Neural crest cell (in vitro differentiated cells): ENCODE results near the gene PTPN22. TPM values are rescaled to one million over a fixed set of nuclear protein-coding genes. Genes with fewer than 3 reads are reported as not detected.

ENCODE experiments used
- DNase-seq: peaks from one replicate; pipeline ENCODE4 v3.0.0; 2021; ENCODE audit warnings: low read depth, mixed read lengths, low spot score
- H3K27ac Mint-ChIP-seq: one replicate; pipeline ENCODE4 v1.8.0; 2021; ENCODE audit warnings: mild to moderate bottlenecking, mixed read lengths; ENCODE audit not compliant: unreplicated experiment
- H3K27me3 Mint-ChIP-seq: 2 replicates; pipeline ENCODE4 v1.8.0; 2021; ENCODE audit warnings: low read depth, mild to moderate bottlenecking, mixed read lengths
- H3K36me3 Mint-ChIP-seq: 2 replicates; pipeline ENCODE4 v1.8.0; 2021; ENCODE audit warnings: low read depth, mild to moderate bottlenecking, mixed read lengths
- H3K4me1 Mint-ChIP-seq: 2 replicates; pipeline ENCODE4 v1.8.0; 2021; ENCODE audit warnings: mixed read lengths
- H3K4me3 Mint-ChIP-seq: one replicate; pipeline ENCODE4 v1.8.0; 2021; ENCODE audit warnings: mild to moderate bottlenecking, mixed read lengths
- H3K9me3 Mint-ChIP-seq: 2 replicates; pipeline ENCODE4 v1.8.0; 2021; ENCODE audit warnings: mixed read lengths
- CTCF ChIP-seq: fragments of 200-600 bp; sonication (generic); conservative IDR thresholded peaks from 2 replicates; pipeline ENCODE4 v1.5.0; 2021; ENCODE audit warnings: antibody characterized with exemption, mild to moderate bottlenecking
- total RNA-seq: library from RNA; stranded (reverse); gene quantifications from 2 replicates; pipeline ENCODE4 v1.2.1, GENCODE V29; 2021

PTPN22 gene
- total RNA-seq, 1 donor from 2014 or later: not detected

DNA sequence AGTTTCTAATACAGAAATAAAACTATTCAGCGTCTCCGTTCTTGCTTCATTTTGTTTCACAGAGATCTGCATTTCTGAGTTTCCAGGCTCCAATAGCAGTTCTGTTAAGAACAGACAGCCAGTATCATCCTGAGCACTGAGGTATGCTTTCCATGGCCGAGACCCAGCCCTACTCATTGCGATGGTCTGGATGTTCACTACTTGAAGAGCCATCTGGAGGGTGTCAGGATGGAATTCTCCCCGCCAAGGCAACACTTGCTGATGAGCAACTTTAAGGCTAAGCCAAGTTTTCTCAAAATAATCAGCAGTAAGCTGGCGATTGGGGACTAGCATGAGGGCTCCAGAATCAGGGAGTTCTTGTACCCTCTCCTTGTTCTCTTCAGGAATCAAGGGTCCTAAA, 23.6 kb upstream of the PTPN22 start:
- Mint-ChIP-seq H3K36me3 (peaks cover 8% of the 10 kb centered on the region), H3K4me3 (no peak overlapping the region), H3K4me1 (no peaks in the 10 kb centered on the region), H3K9me3 (no peaks in the 10 kb centered on the region), H3K27me3 (no peaks in the 10 kb centered on the region), H3K27ac (peak overlapping the region; percentile 36)
- no peak for TF ChIP-seq CTCF
- no peak for DNase-seq

DNA sequence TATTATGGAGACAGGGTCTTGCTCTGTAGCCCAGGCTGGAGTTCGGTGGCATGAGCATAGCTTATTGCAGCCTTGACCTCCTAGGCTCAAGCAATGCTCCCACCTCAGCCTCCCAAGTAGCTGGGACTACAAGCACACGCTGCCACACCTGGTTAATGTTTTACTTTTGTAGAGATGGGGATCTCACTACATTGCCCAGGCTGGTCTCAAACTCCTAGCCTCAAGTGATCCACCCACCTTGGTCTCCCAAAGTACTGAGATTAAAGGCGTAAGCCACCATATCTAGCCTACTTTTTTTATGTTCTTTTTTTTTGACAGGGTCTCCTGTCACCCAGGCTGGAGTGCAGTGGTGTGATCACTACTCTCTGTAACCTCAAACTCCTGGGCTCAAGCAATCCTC, 21.8 kb upstream of the PTPN22 start:
- Mint-ChIP-seq H3K9me3 (no peaks in the 10 kb centered on the region), H3K36me3 (peaks cover 5% of the 10 kb centered on the region)
- TF ChIP-seq CTCF: no peak

GRCh38 chr1:113891631-113892220, 20.2 kb upstream of the PTPN22 start:
- H3K4me1 Mint-ChIP-seq: no peaks in the 10 kb centered on the region
- H3K36me3 Mint-ChIP-seq: no peaks in the 10 kb centered on the region
- no peaks in the 10 kb centered on the region for H3K9me3 Mint-ChIP-seq
- no peaks in the 10 kb centered on the region for H3K27me3 Mint-ChIP-seq
- TF ChIP-seq CTCF: no peak
- no peak for DNase-seq
- no peak overlapping the region for H3K4me3 Mint-ChIP-seq
- H3K27ac Mint-ChIP-seq: no peak overlapping the region

More for the DNA sequence above, 21.8 kb upstream of the PTPN22 start:
- Mint-ChIP-seq H3K27me3 (no peaks in the 10 kb centered on the region), H3K4me3 (no peak overlapping the region), H3K4me1 (no peaks in the 10 kb centered on the region), H3K27ac (no peak overlapping the region)
- DNase-seq: no peak

GRCh38 chr1:113890816-113891215, 19.3 kb upstream of the PTPN22 start:
- H3K4me1 Mint-ChIP-seq: no peaks in the 10 kb centered on the region
- TF ChIP-seq CTCF: no peak
- H3K4me3 Mint-ChIP-seq: no peak overlapping the region
- H3K9me3 Mint-ChIP-seq: no peaks in the 10 kb centered on the region
- no peak overlapping the region for H3K27ac Mint-ChIP-seq
- no peaks in the 10 kb centered on the region for H3K27me3 Mint-ChIP-seq
- no peaks in the 10 kb centered on the region for H3K36me3 Mint-ChIP-seq
- no peak for DNase-seq

GRCh38 chr1:113887402-113888175, 16.1 kb upstream of the PTPN22 start, which contains the start of gene BCL2L15:
Gene BCL2L15 (minus strand): TSS chr1:113887581. CDS start chr1:113887375, 206 bp downstream.
- H3K9me3 Mint-ChIP-seq: peaks cover 3% of the 10 kb centered on the region
- H3K4me1 Mint-ChIP-seq: no peaks in the 10 kb centered on the region
- no peak for DNase-seq
- no peaks in the 10 kb centered on the region for H3K36me3 Mint-ChIP-seq
- no peak within 1 kb of the TSS for H3K4me3 Mint-ChIP-seq
- no peak for TF ChIP-seq CTCF
- no peaks in the 10 kb centered on the region for H3K27me3 Mint-ChIP-seq
- no peak within 1 kb of the TSS for H3K27ac Mint-ChIP-seq
